Melanocyte of skin (primary cell): Measurements from ENCODE around the gene SASH3. TPM values are rescaled to one million over a fixed set of nuclear protein-coding genes. Genes with fewer than 3 reads are reported as not detected.

Experiments used
- small RNA-seq, 2 donors: library from RNA; depleted of rRNA; stranded (forward); fragments of <200 nt; gene quantifications; one replicate each; pipeline ENCODE3, GENCODE V24; 2012
- total RNA-seq, 2 donors: library from RNA; depleted of rRNA; stranded (reverse); fragments of >200 nt; gene quantifications; 2 replicates each; pipeline ENCODE4 v1.2.3, GENCODE V29; 2012

Gene SASH3
- total RNA-seq: not detected

GRCh38 chrX:129779747-129780146, at the start of gene SASH3:
SASH3 (plus strand) TSS chrX:129779949; CDS start chrX:129780098, 149 bp downstream.

GRCh38 chrX:129738466-129739308, 41.1 kb upstream of the SASH3 start, which contains the start of gene XPNPEP2:
XPNPEP2 (plus strand) TSS chrX:129738979; CDS start chrX:129739214, 235 bp downstream.

GRCh38 chrX:129843459-129844306, 63.9 kb downstream of the SASH3 start, which contains the start of gene ZDHHC9:
ZDHHC9 (minus strand) TSS chrX:129843886; CDS start chrX:129841945, 1,941 bp downstream.

Small RNA genes lying within 50 kb of the gene (small RNA-seq; reads per million reads assigned to genes)
- 0 reads per million in 2 donors for gene RF00017

Other genes starting within 250 kb of the SASH3 start
- gene OCRL, start 239.7 kb upstream of the SASH3 start, total RNA-seq: 10 to 100 TPM; 14.8 to 16.0 TPM
- under 1 TPM; under 0.01 TPM for gene APLN, start 125.0 kb upstream of the SASH3 start, total RNA-seq
- not detected for gene XPNPEP2, start 41.0 kb upstream of the SASH3 start, total RNA-seq
- gene ZDHHC9, start 63.9 kb downstream of the SASH3 start, total RNA-seq: 10 to 100 TPM; 15.5 to 17.0 TPM
- gene UTP14A, start 126.2 kb downstream of the SASH3 start, total RNA-seq: 10 to 100 TPM; 15.1 to 28.6 TPM
- 1 to 10 TPM; 2.1 to 2.3 TPM for gene BCORL1, start 202.7 kb downstream of the SASH3 start, total RNA-seq